ENCODE data around the gene TNS4. TPM values are rescaled to one million over a fixed set of nuclear protein-coding genes. Genes with fewer than 3 reads are reported as not detected.

TNS4 gene
- 1 to 10 TPM in 1 of 2 donors, under 1 TPM in 1; 0.89 to 2.5 TPM for total RNA-seq
- polyA plus RNA-seq (2013, experiment 1 of 2), result 0.07 TPM
- polyA plus RNA-seq (2013, experiment 2 of 2), result not detected
- long read RNA-seq, experiment 1, result 0 reads
- long read RNA-seq, experiment 2, full-length matches to known transcripts, result 1 of 1 reads
- long read RNA-seq, experiment 2, partial matches to known transcripts, result 0 of 1 reads
- long read RNA-seq, experiment 2, other reads (novel, unspliced or antisense), result 0 of 1 reads
- long read RNA-seq, experiment 3, full-length matches to known transcripts, result 1 of 2 reads
- long read RNA-seq, experiment 3, partial matches to known transcripts, result 1 of 2 reads
- long read RNA-seq, experiment 3, other reads (novel, unspliced or antisense), result 0 of 2 reads
- long read RNA-seq, experiment 4, partial matches to known transcripts, result 0 of 1 reads
- long read RNA-seq, experiment 4, other reads (novel, unspliced or antisense), result 0 of 1 reads

GRCh38 chr17:40501499-40501911 lies at the start of gene TNS4:
TNS4 (minus strand) TSS chr17:40501623; CDS start chr17:40496425, 5,198 bp downstream.
- Histone ChIP-seq H3K4me1 (ENCODE audit: control insufficient read depth, insufficient read depth, low read length) (no peaks in the 10 kb centered on the region), H3K27me3 (ENCODE audit: control insufficient read depth, insufficient read depth, low read length, poor library complexity, severe bottlenecking) (no peaks in the 10 kb centered on the region), H3K9me3 (ENCODE audit: control insufficient read depth, low read length) (no peaks in the 10 kb centered on the region), H3K4me3 (ENCODE audit: low read length) (no peak within 1 kb of the TSS), H3K9ac (ENCODE audit: extremely low read depth, low read length, poor library complexity, severe bottlenecking) (no peak within 1 kb of the TSS), H3K27ac (ENCODE audit: low read depth, low read length) (no peak within 1 kb of the TSS), H3K36me3 (ENCODE audit: control insufficient read depth, insufficient read depth, low read length) (no peaks in the 10 kb centered on the region)
- peaks cover 17% of the 10 kb centered on the region for H3K4me1 Mint-ChIP-seq
- H3K9me3 Mint-ChIP-seq, result peaks cover 5% of the 10 kb centered on the region
- WGBS, 2 experiments (ENCODE audit: insufficient coverage in 1 of 2, insufficient read length in 1 of 2), result 75 to 81% methylated on average over 4 to 7 of the region's 7 CpGs
- H3K36me3 Mint-ChIP-seq (ENCODE audit: low read depth), result no peaks in the 10 kb centered on the region
- no peak for TF ChIP-seq CTCF (conservative IDR thresholded peaks at IDR 0.05)
- H3K27ac Mint-ChIP-seq, result no peak within 1 kb of the TSS
- no peak within 1 kb of the TSS for H3K4me3 Mint-ChIP-seq
- no peaks in the 10 kb centered on the region for H3K27me3 Mint-ChIP-seq (ENCODE audit: insufficient read depth)
- DNase-seq, result peak; percentile 81

GRCh38 chr17:40550608-40551007 lies 49.2 kb upstream of the TNS4 start:
- no peaks in the 10 kb centered on the region for H3K9me3 Mint-ChIP-seq
- peaks cover 19% of the 10 kb centered on the region for H3K4me1 Mint-ChIP-seq
- H3K27ac Mint-ChIP-seq, result no peak overlapping the region
- TF ChIP-seq CTCF (conservative IDR thresholded peaks at IDR 0.05), result no peak
- no peaks in the 10 kb centered on the region for H3K36me3 ChIP-seq (ENCODE audit: control insufficient read depth, insufficient read depth, low read length)
- no peak overlapping the region for H3K4me3 ChIP-seq (ENCODE audit: low read length)
- H3K36me3 Mint-ChIP-seq (ENCODE audit: low read depth), result no peaks in the 10 kb centered on the region
- H3K27me3 ChIP-seq (ENCODE audit: control insufficient read depth, insufficient read depth, low read length, poor library complexity, severe bottlenecking), result no peaks in the 10 kb centered on the region
- no peak overlapping the region for H3K27ac ChIP-seq (ENCODE audit: low read depth, low read length)
- no peak overlapping the region for H3K9ac ChIP-seq (ENCODE audit: extremely low read depth, low read length, poor library complexity, severe bottlenecking)
- 89 to 100% methylated on average over 8 of the region's 8 CpGs for WGBS, 2 experiments (ENCODE audit: insufficient coverage in 1 of 2, insufficient read length in 1 of 2)
- peak; percentile 41 for DNase-seq
- no peaks in the 10 kb centered on the region for H3K4me1 ChIP-seq (ENCODE audit: control insufficient read depth, insufficient read depth, low read length)
- H3K4me3 Mint-ChIP-seq, result no peak overlapping the region
- H3K27me3 Mint-ChIP-seq (ENCODE audit: insufficient read depth), result peaks cover 4% of the 10 kb centered on the region
- no peaks in the 10 kb centered on the region for H3K9me3 ChIP-seq (ENCODE audit: control insufficient read depth, low read length)

GRCh38 chr17:40548982-40549685 lies 47.7 kb upstream of the TNS4 start:
- peaks cover 1% of the 10 kb centered on the region for H3K27me3 Mint-ChIP-seq (ENCODE audit: insufficient read depth)
- Histone ChIP-seq H3K9ac (ENCODE audit: extremely low read depth, low read length, poor library complexity, severe bottlenecking) (peak overlapping the region; percentile 1), H3K9me3 (ENCODE audit: control insufficient read depth, low read length) (no peaks in the 10 kb centered on the region), H3K27me3 (ENCODE audit: control insufficient read depth, insufficient read depth, low read length, poor library complexity, severe bottlenecking) (no peaks in the 10 kb centered on the region), H3K4me3 (ENCODE audit: low read length) (no peak overlapping the region), H3K36me3 (ENCODE audit: control insufficient read depth, insufficient read depth, low read length) (no peaks in the 10 kb centered on the region), H3K4me1 (ENCODE audit: control insufficient read depth, insufficient read depth, low read length) (no peaks in the 10 kb centered on the region), H3K27ac (ENCODE audit: low read depth, low read length) (peak overlapping the region; percentile 70)
- H3K9me3 Mint-ChIP-seq, result no peaks in the 10 kb centered on the region
- H3K27ac Mint-ChIP-seq, result peak overlapping the region; percentile 41
- no peak overlapping the region for H3K4me3 Mint-ChIP-seq
- no peaks in the 10 kb centered on the region for H3K36me3 Mint-ChIP-seq (ENCODE audit: low read depth)
- H3K4me1 Mint-ChIP-seq, result peaks cover 18% of the 10 kb centered on the region
- DNase-seq, result peak; percentile 51
- no peak for TF ChIP-seq CTCF (conservative IDR thresholded peaks at IDR 0.05)
- WGBS, 2 experiments (ENCODE audit: insufficient coverage in 1 of 2, insufficient read length in 1 of 2), result 84 to 90% methylated on average over 7 to 9 of the region's 9 CpGs

All from endodermal cell (in vitro differentiated cells).